HEK293T (cell line): ENCODE data around the gene EML6.

Source experiments
- ARNT ChIP-seq: fragments of 450-650 bp; IDR thresholded peaks from 2 replicates; pipeline ENCODE4 v1.6.1; 2017; ENCODE audit warnings: mild to moderate bottlenecking
- BHLHE40 ChIP-seq: fragments of 450-650 bp; IDR thresholded peaks from 2 replicates; pipeline ENCODE4 v1.6.1; 2016; ENCODE audit warnings: mild to moderate bottlenecking, moderate library complexity, borderline replicate concordance
- ELF4 ChIP-seq: fragments of 450-650 bp; IDR thresholded peaks from 2 replicates; pipeline ENCODE4 v1.6.1; 2017; ENCODE audit warnings: antibody characterized with exemption
- FOXK2 ChIP-seq: fragments of 450-650 bp; IDR thresholded peaks from 2 replicates; pipeline ENCODE4 v1.6.1; 2016; ENCODE audit warnings: mild to moderate bottlenecking
- FOXM1 ChIP-seq: fragments of 450-650 bp; IDR thresholded peaks from 2 replicates; pipeline ENCODE4 v1.6.1; 2017; ENCODE audit warnings: mild to moderate bottlenecking, borderline replicate concordance
- HDGF ChIP-seq: fragments of 450-650 bp; IDR thresholded peaks from 2 replicates; pipeline ENCODE4 v1.6.1; 2017; ENCODE audit warnings: antibody characterized with exemption, borderline replicate concordance
- L3MBTL2 ChIP-seq: fragments of 450-650 bp; conservative IDR thresholded peaks from 2 replicates; pipeline ENCODE4 v1.6.1; 2016; ENCODE audit warnings: mild to moderate bottlenecking
- NFRKB ChIP-seq: fragments of 450-650 bp; IDR thresholded peaks from 2 replicates; pipeline ENCODE4 v1.6.1; 2016; ENCODE audit warnings: mild to moderate bottlenecking, moderate library complexity
- SP1 ChIP-seq: fragments of 450-650 bp; IDR thresholded peaks from 2 replicates; pipeline ENCODE4 v1.6.1; 2017
- SUZ12 ChIP-seq: fragments of 450-650 bp; IDR thresholded peaks from 2 replicates; pipeline ENCODE4 v1.6.1; 2016; ENCODE audit warnings: mild to moderate bottlenecking
- TARDBP ChIP-seq: fragments of 450-650 bp; IDR thresholded peaks from 2 replicates; pipeline ENCODE4 v1.6.1; 2016
- ZNF384 ChIP-seq: fragments of 450-650 bp; IDR thresholded peaks from 2 replicates; pipeline ENCODE4 v1.6.1; 2016

DNA sequence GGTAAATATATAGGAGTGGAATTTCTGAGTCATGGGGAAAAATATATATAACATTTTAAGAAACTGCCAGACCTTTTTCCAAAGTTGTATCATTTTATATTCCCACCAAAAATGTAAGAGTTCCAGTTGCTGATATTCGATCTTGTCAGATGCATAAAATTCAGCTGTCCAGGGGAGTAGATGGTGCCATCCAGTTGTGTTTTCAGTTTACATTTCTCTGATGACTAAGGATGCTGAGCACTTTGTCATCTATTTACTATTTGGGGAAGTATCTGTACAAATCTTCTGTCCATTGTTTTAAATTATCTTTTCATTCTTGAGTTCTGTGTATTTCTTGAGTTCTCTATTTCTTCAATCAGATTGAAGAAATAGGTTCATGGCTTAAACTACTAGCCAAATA lies 200.7 kb downstream of the EML6 start:
- TF ChIP-seq SP1 (no peak), TARDBP (no peak), FOXM1 (no peak), ZNF384 (no peak), BHLHE40 (no peak), SUZ12 (no peak), NFRKB (no peak), HDGF (no peak), FOXK2 (no peak), L3MBTL2 (no peak), ARNT (no peak), ELF4 (no peak)
